Activated CD4-positive, alpha-beta memory T cell treated with anti-CD3 and anti-CD28 coated beads for 36 hours (primary cell): ENCODE results near the gene CYRIA. TPM values are rescaled to one million over a fixed set of nuclear protein-coding genes. Genes with fewer than 3 reads are reported as not detected.

Source experiments
- CTCF ChIA-PET: fragments of 350-600 bp; sonication (Branson Sonifier 250); formaldehyde crosslinking; loops from one replicate; lab custom pipeline; 2021; ENCODE audit warnings: antibody characterized with exemption, inconsistent platforms; lab: Charles Lee
- POLR2A ChIA-PET: fragments of 350-600 bp; sonication (Branson Sonifier 250); formaldehyde crosslinking; loops from one replicate; lab custom pipeline; 2021; ENCODE audit warnings: antibody characterized with exemption; lab: Charles Lee
- DNase-seq: peaks from one replicate; pipeline ENCODE4 v3.0.0-alpha.2; 2020
- H3K27ac Mint-ChIP-seq: one replicate; pipeline ENCODE4 v1.8.0; 2021; ENCODE audit warnings: mixed read lengths
- H3K27me3 Mint-ChIP-seq: one replicate; pipeline ENCODE4 v1.8.0; 2021; ENCODE audit warnings: mixed read lengths
- H3K36me3 Mint-ChIP-seq: one replicate; pipeline ENCODE4 v1.8.0; 2021; ENCODE audit warnings: mixed read lengths
- H3K4me1 Mint-ChIP-seq: one replicate; pipeline ENCODE4 v1.8.0; 2021; ENCODE audit warnings: low read depth, mixed read lengths
- H3K4me3 Mint-ChIP-seq: one replicate; pipeline ENCODE4 v1.8.0; 2021; ENCODE audit warnings: mild to moderate bottlenecking, mixed read lengths
- H3K9me3 Mint-ChIP-seq: one replicate; pipeline ENCODE4 v1.8.0; 2021; ENCODE audit warnings: mixed read lengths
- intact Hi-C: fragments of 100-400 bp; cut with micrococcal nuclease; formaldehyde crosslinking; loops from one replicate; pipeline ENCODE4 v1.15.1; 2023
- total RNA-seq, 2 experiments: library from RNA; stranded (reverse); gene quantifications; one replicate each; pipeline ENCODE4 v1.2.3, GENCODE V29; 2021

The CYRIA gene
- total RNA-seq, 2 experiments from 2014 or later = 0.81 to 0.99 TPM

DNA sequence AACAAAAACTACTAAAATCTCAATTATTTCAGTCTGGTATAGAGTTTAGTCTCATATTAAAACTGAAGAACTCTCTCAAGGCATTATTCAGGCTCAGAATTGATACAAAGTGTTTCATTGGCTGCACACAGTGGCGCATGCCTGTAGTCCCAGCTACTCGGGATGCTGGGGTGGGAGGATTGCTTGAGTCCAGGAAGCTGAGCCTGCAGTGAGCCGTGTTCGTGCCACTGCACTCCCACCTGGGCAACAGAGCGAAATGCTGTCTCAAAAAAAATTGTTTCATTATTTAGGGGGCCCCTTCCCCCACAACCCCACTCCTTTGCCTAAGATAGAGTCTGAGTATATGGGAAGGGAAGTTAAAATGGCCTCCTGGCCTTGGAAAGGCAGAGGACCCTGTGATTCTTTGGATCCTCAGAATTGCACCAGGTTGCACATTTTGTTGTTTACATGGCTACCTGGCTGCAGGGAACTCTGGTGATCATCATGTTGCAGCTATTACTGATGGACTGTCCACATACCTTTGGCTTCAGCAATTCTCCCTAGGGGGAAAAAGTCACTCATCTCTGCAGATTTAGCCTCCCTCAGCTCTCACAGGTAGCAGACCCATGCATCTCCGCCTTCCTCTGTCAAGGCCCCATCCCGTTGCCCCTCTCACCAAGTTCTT, 19.2 kb upstream of the CYRIA start:
- no peak overlapping the region for H3K4me3 Mint-ChIP-seq
- H3K4me1 Mint-ChIP-seq = no peaks in the 10 kb centered on the region
- no peaks in the 10 kb centered on the region for H3K36me3 Mint-ChIP-seq
- no peak for DNase-seq
- intact Hi-C loops = no loop called here
- CTCF ChIA-PET = no interaction called here
- no peak overlapping the region for H3K27ac Mint-ChIP-seq
- no peaks in the 10 kb centered on the region for H3K9me3 Mint-ChIP-seq
- H3K27me3 Mint-ChIP-seq = peaks cover 4% of the 10 kb centered on the region
- POLR2A ChIA-PET = no interaction called here

DNA sequence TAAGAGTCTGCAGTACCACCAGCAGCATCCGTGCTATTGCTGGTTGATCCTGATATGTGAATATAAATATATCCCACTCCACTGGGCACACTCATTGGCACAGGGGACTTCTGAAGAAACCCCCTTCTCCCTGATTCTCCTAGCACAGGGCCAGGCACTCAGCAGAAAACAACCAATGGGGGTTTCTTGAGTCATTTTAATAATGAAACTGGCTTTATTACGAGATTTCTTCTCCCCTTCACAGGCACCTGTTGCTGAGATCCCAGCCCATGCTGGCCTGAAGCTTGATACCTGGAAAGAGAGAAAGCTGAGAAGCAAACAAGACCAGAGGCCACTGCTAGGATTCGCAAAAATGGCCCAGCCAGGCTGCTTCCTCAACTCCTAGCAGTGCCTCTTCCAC, 17.9 kb upstream of the CYRIA start:
- POLR2A ChIA-PET = no interaction called here
- H3K9me3 Mint-ChIP-seq = peaks cover 2% of the 10 kb centered on the region

DNA sequence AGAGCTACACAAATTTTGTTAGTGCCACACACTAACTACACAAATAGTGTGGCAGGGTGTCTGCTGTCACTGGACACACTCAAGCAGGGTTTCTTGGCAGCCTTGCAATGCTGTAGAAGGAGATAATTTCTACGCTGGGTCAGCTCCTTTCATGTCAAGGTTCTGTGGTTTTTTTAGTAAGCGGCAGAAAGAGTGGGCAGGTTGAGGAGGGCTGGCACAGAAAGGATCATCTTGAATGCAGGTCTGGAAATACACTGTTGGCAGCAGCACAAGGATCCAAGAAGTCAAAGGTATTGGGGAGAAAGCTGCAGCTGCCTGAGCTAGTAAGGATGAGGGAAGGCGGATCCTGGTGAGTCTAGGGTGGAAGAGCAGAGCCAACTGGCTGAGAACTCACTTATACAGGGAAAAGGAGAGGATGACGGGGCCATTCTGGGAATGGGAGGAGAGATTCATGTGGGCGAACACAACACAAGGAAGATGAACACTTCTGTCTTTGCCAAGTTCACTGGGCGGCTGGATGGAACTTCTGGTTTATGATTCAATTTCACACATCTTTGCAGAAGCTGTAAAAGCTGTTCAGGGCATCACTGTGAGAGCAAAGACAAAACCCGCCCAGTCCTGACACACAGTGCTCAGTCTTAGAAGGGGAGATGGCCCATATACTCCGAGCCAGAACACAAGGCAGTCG, 16.9 kb upstream of the CYRIA start:
- ChIA-PET POLR2A (no interaction called here), CTCF (no interaction called here)
- peaks cover 11% of the 10 kb centered on the region for H3K9me3 Mint-ChIP-seq
- intact Hi-C loops = no loop called here
- no peak overlapping the region for H3K27ac Mint-ChIP-seq
- no peak overlapping the region for H3K4me3 Mint-ChIP-seq
- no peak for DNase-seq
- H3K27me3 Mint-ChIP-seq = peaks cover 4% of the 10 kb centered on the region
- no peaks in the 10 kb centered on the region for H3K36me3 Mint-ChIP-seq
- H3K4me1 Mint-ChIP-seq = no peaks in the 10 kb centered on the region

More for the DNA sequence above, 17.9 kb upstream of the CYRIA start:
- Mint-ChIP-seq H3K36me3 (no peaks in the 10 kb centered on the region), H3K27ac (no peak overlapping the region), H3K4me3 (no peak overlapping the region), H3K27me3 (peaks cover 4% of the 10 kb centered on the region), H3K4me1 (no peaks in the 10 kb centered on the region)
- no peak for DNase-seq
- CTCF ChIA-PET = no interaction called here
- intact Hi-C loops = no loop called here

DNA sequence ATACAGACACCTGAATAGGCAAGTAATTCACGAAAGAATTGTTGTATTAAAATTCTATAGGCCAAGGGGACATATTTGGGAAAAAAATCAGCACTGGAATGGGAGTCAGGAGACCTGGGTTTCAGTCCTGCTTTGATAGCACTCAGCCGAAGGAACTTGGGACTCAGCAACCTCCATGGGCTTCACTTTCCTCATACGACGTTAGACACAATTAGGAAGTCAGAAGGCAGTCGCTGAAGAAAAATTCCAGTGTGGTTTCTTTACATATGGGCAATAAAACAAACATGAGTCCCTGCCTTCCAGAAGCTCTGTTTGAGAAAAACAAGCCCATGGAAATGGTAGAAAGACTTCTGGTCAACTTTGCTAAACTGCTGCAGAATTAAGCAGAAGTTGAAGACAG, 15.1 kb upstream of the CYRIA start:
- Mint-ChIP-seq H3K36me3 (no peaks in the 10 kb centered on the region), H3K4me3 (no peak overlapping the region), H3K9me3 (peaks cover 11% of the 10 kb centered on the region), H3K27ac (no peak overlapping the region), H3K4me1 (no peaks in the 10 kb centered on the region), H3K27me3 (peaks cover 9% of the 10 kb centered on the region)
- ChIA-PET POLR2A (no interaction called here), CTCF (no interaction called here)
- intact Hi-C loops = no loop called here
- no peak for DNase-seq

DNA sequence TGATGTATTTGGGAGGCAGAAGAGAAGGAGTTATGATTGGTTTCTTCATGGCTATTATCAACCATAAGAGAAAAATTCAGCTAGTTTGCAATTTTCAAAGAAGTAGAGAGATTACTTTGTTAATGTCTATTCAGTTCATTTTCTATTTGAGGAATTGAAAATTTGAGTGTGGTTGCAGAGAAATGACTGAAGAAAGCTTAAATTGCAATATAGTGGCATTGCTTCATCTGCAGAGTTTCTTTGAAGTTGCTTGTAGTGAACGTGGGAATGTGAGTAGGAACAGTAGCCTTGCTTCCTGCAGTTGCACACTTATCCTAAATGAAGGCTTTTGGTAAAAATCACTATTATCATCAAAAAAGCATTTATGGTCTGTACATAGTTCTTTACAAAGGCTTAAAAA, 14.7 kb upstream of the CYRIA start:
- ChIA-PET CTCF (no interaction called here), POLR2A (no interaction called here)
- Mint-ChIP-seq H3K27me3 (peaks cover 10% of the 10 kb centered on the region), H3K27ac (no peak overlapping the region), H3K4me3 (no peak overlapping the region), H3K4me1 (no peaks in the 10 kb centered on the region), H3K36me3 (no peaks in the 10 kb centered on the region), H3K9me3 (peaks cover 11% of the 10 kb centered on the region)
- intact Hi-C loops = no loop called here
- no peak for DNase-seq

DNA sequence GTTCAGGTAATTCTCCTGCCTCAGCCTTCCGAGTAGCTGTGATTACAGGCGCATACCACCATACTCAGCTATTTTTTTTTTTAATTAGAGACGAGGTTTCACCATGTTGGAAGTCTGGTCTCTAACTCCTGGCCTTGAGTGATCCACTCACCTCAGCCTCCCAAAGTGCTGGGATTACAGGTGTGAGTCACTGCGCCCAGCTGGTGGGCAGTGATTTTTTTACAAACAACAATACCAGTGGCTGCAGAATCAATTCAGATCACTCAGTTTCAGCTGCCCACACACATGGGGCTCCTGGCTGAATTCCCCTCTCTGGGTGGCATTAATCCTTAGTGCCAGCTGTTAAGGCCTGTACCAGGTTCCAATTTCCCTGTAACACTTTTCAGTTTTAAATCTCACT, 13.3 kb upstream of the CYRIA start:
- DNase-seq = no peak
- ChIA-PET POLR2A (no interaction called here), CTCF (no interaction called here)
- peaks cover 11% of the 10 kb centered on the region for H3K9me3 Mint-ChIP-seq
- no peak overlapping the region for H3K4me3 Mint-ChIP-seq
- no peaks in the 10 kb centered on the region for H3K4me1 Mint-ChIP-seq
- peaks cover 15% of the 10 kb centered on the region for H3K27me3 Mint-ChIP-seq
- intact Hi-C loops = no loop called here
- no peak overlapping the region for H3K27ac Mint-ChIP-seq
- H3K36me3 Mint-ChIP-seq = no peaks in the 10 kb centered on the region

DNA sequence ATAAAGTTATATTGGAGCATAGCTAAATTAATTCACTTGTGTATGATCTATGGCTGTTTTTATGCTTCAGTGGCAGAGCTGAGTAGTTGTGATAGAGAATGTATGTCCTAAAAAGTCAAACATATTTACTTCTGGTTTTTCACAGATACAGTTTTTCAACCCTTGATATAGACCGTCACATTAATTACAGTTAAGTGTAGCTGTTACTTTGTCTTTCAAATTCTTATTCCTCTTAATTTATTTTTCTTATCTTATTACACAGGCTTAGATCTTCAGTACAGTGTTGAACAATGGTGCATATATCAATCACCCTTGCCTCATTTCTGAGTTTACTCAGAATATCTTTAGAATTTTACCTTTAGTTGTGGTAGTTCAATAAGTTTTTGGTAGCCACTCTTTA, 12.2 kb upstream of the CYRIA start:
- no peak for DNase-seq
- H3K27ac Mint-ChIP-seq = no peak overlapping the region
- CTCF ChIA-PET = no interaction called here
- POLR2A ChIA-PET = no interaction called here
- intact Hi-C loops = no loop called here
- H3K36me3 Mint-ChIP-seq = no peaks in the 10 kb centered on the region
- peaks cover 15% of the 10 kb centered on the region for H3K27me3 Mint-ChIP-seq
- no peak overlapping the region for H3K4me3 Mint-ChIP-seq
- no peaks in the 10 kb centered on the region for H3K4me1 Mint-ChIP-seq
- peaks cover 11% of the 10 kb centered on the region for H3K9me3 Mint-ChIP-seq

DNA sequence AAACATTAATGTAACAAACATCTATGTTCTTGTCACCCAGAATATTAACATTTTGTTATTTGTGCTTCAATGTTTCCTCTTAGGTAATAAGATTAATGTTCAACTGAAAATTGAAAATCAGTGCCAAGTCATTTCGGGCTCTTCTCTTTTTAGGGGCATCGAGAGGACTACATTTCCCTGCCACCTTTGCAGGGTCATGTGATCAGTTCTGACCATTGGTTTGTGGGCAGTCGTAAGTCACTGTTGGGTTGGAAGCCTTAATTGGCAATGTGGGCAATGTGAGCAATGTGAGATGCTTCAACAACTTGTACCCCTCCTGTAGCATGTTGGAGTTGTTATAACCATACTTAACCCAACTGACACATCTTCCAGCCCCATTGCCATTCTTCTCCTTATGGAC, 10.1 kb upstream of the CYRIA start:
- Mint-ChIP-seq H3K36me3 (no peaks in the 10 kb centered on the region), H3K9me3 (peaks cover 11% of the 10 kb centered on the region), H3K27ac (no peak overlapping the region), H3K4me3 (no peak overlapping the region), H3K4me1 (no peaks in the 10 kb centered on the region), H3K27me3 (peaks cover 11% of the 10 kb centered on the region)
- POLR2A ChIA-PET = no interaction called here
- DNase-seq = no peak
- CTCF ChIA-PET = no interaction called here
- intact Hi-C loops = no loop called here

DNA sequence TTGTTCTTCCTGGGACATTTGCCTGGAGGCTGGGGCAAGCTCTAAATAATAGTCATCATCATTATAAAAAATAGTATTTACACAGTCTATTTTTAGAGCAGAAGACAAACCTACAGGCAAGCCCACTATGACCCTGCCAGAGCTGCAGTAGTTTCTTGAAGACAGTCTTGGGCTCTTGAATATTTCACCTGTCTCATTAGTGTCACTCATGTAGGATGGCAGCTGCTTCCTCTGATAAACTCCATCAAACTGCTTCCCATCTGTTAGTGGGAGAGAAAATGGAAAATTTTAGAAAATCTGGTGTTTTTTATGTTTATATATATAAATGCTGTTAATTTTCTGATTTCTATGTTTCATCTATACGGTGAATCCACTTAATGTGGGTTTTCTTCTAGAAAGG, 8.5 kb upstream of the CYRIA start:
- no peak overlapping the region for H3K4me3 Mint-ChIP-seq
- H3K27ac Mint-ChIP-seq = no peak overlapping the region
- peaks cover 11% of the 10 kb centered on the region for H3K27me3 Mint-ChIP-seq
- POLR2A ChIA-PET = no interaction called here
- no peaks in the 10 kb centered on the region for H3K4me1 Mint-ChIP-seq
- CTCF ChIA-PET = no interaction called here
- intact Hi-C loops = no loop called here
- DNase-seq = no peak
- peaks cover 11% of the 10 kb centered on the region for H3K9me3 Mint-ChIP-seq
- H3K36me3 Mint-ChIP-seq = no peaks in the 10 kb centered on the region

DNA sequence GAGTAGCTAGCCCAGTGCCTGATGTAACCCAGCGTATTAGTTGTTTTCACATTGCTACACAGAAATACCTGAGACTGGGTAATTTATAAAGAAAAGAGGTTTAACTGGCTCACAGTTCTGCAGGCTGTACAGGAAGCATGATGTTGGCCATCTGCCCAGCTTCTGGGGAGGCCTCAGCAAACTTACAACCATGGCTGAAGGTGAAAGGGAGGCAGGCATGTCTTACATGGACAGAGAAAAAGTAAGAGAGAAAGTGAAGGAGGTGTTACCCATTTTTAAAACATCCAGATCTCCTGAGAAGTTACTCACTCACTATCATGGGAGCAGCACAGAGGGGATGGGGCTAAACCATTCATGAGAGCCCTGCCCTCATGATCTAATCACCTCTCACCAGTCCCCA, 6.1 kb upstream of the CYRIA start:
- Mint-ChIP-seq H3K27ac (no peak overlapping the region), H3K36me3 (no peaks in the 10 kb centered on the region), H3K4me3 (no peak overlapping the region), H3K4me1 (peaks cover 2% of the 10 kb centered on the region), H3K27me3 (peaks cover 18% of the 10 kb centered on the region), H3K9me3 (no peaks in the 10 kb centered on the region)
- no peak for DNase-seq
- POLR2A ChIA-PET = no interaction called here
- CTCF ChIA-PET = no interaction called here
- intact Hi-C loops = no loop called here

DNA sequence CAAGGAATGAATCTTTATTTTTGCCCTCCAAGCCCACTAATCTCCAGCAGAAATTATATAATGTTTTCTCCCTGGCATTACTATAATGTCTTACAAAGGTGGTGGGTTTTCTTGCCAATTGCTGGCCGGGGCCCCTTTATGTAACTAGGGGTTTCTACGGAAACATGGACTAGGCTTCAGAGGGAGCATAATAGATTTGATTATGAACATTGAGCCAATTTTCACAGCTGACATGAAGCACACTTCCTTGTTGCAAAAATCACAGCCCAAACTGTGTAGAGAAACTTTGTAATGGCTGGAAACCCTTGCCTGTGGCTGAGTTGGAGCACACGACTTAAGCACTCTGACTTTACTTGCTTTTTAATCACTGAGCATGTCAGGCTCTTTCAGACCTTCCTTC, 3.8 kb upstream of the CYRIA start:
- POLR2A ChIA-PET = no interaction called here
- no peak for DNase-seq
- CTCF ChIA-PET = no interaction called here

DNA sequence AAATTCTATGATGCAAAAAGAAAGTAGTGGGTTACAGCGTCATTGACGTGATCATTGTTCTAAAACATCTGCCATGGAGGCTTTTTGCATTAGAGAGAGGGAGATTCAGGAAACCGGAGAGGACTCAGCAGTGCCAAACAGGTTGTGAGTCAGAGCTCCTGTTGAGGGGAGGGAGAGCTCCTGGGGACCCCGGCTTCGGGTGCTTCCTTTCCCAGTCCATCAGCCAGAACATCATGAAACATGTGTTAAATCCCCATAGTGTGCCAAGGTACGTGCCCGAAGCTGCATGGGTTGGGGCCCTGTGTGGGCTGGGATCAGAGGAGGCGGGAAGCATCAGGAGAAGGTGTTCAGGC, 791 bp upstream of the CYRIA start:
- peak; percentile 28 for DNase-seq
- H3K27ac Mint-ChIP-seq = peak overlapping the region; percentile 60
- peak overlapping the region; percentile 68 for H3K4me3 Mint-ChIP-seq
- H3K27me3 Mint-ChIP-seq = peaks cover 42% of the 10 kb centered on the region
- no peaks in the 10 kb centered on the region for H3K9me3 Mint-ChIP-seq
- intact Hi-C loops = loop anchor here (5.0 kb wide), 1 partner anchor 81 kb away; no protein-coding TSS in a partner anchor
- CTCF ChIA-PET = no interaction called here
- H3K4me1 Mint-ChIP-seq = peaks cover 16% of the 10 kb centered on the region
- H3K36me3 Mint-ChIP-seq = no peaks in the 10 kb centered on the region
- POLR2A ChIA-PET = no interaction called here

More for the DNA sequence above, 3.8 kb upstream of the CYRIA start:
- Mint-ChIP-seq H3K36me3 (no peaks in the 10 kb centered on the region), H3K4me1 (peaks cover 16% of the 10 kb centered on the region), H3K4me3 (no peak overlapping the region), H3K27ac (no peak overlapping the region), H3K9me3 (no peaks in the 10 kb centered on the region), H3K27me3 (peaks cover 25% of the 10 kb centered on the region)
- intact Hi-C loops = loop anchor here (5.0 kb wide), 1 partner anchor 78 kb away; no protein-coding TSS in a partner anchor
